Hematopoietic multipotent progenitor cell treated with erythropoietin and hydrocortisone succinate and interleukin-3 and kit ligand, for 6 days (in vitro differentiated cells): Measurements from ENCODE around the gene SERINC2.

Source experiments
- DNase-seq: peaks from one replicate; pipeline ENCODE4 v3.0.0-alpha.2; 2015

Gene SERINC2

GRCh38 chr1:31416101-31416736 is 3.2 kb downstream of the SERINC2 start:
- DNase-seq, result no peak

GRCh38 chr1:31417148-31417547 is 4.1 kb downstream of the SERINC2 start:
- DNase-seq, result no peak

- DNase-seq, result no peak
These were observed 5.8 kb downstream of the SERINC2 start for GRCh38 chr1:31418626-31419323.

GRCh38 chr1:31420716-31421115 is 7.7 kb downstream of the SERINC2 start:
- DNase-seq, result no peak

- peak; percentile 70 for DNase-seq
These were observed 8.5 kb downstream of the SERINC2 start for GRCh38 chr1:31421371-31422040.

- DNase-seq, result peak; percentile 83
These were observed 9.7 kb downstream of the SERINC2 start for GRCh38 chr1:31422505-31423319.

GRCh38 chr1:31423418-31423947 is 10.5 kb downstream of the SERINC2 start:
- no peak for DNase-seq

GRCh38 chr1:31424568-31424967 is 11.6 kb downstream of the SERINC2 start:
- no peak for DNase-seq

- no peak for DNase-seq
These were observed 12.5 kb downstream of the SERINC2 start for GRCh38 chr1:31425301-31426081.

- no peak for DNase-seq
These were observed 13.4 kb downstream of the SERINC2 start for GRCh38 chr1:31426249-31426922.

GRCh38 chr1:31427322-31427721 is 14.3 kb downstream of the SERINC2 start:
- DNase-seq, result no peak

GRCh38 chr1:31428436-31429221 is 15.6 kb downstream of the SERINC2 start:
- no peak for DNase-seq

GRCh38 chr1:31429583-31429982 is 16.6 kb downstream of the SERINC2 start:
- DNase-seq, result no peak

- peak; percentile 83 for DNase-seq
These were observed 18.6 kb downstream of the SERINC2 start for GRCh38 chr1:31431351-31432257.

- DNase-seq, result no peak
These were observed 19.8 kb downstream of the SERINC2 start for GRCh38 chr1:31432592-31433395.

GRCh38 chr1:31433396-31433930 is 20.4 kb downstream of the SERINC2 start:
- no peak for DNase-seq

- no peak for DNase-seq
These were observed 21.3 kb downstream of the SERINC2 start for GRCh38 chr1:31434101-31434871.

- DNase-seq, result no peak
These were observed 22.0 kb downstream of the SERINC2 start for GRCh38 chr1:31434979-31435378.
